Caki2 (cell line): ENCODE data around the gene PERP. TPM values are rescaled to one million over a fixed set of nuclear protein-coding genes. Genes with fewer than 3 reads are reported as not detected.

ENCODE experiments used
- DNase-seq: peaks from one replicate; pipeline ENCODE4 v3.0.0-alpha.2; 2015; ENCODE audit warnings: low read depth
- in situ Hi-C: cut with HindIII; loops from 2 replicates; pipeline ENCODE4 v1.10.0; 2016; ENCODE audit warnings: low sequenced_read_pairs, low pct_unique_long_range_greater_than_20kb, mixed read lengths
- total RNA-seq: library from RNA; depleted of rRNA; stranded (reverse); fragments of >200 nt; shearing (Covaris generic); gene quantifications from 2 replicates; pipeline ENCODE4 v1.2.3, GENCODE V29; 2014; ENCODE audit warnings: low replicate concordance

PERP gene
- total RNA-seq, 1 experiment from 2014 or later, result 229 TPM

DNA sequence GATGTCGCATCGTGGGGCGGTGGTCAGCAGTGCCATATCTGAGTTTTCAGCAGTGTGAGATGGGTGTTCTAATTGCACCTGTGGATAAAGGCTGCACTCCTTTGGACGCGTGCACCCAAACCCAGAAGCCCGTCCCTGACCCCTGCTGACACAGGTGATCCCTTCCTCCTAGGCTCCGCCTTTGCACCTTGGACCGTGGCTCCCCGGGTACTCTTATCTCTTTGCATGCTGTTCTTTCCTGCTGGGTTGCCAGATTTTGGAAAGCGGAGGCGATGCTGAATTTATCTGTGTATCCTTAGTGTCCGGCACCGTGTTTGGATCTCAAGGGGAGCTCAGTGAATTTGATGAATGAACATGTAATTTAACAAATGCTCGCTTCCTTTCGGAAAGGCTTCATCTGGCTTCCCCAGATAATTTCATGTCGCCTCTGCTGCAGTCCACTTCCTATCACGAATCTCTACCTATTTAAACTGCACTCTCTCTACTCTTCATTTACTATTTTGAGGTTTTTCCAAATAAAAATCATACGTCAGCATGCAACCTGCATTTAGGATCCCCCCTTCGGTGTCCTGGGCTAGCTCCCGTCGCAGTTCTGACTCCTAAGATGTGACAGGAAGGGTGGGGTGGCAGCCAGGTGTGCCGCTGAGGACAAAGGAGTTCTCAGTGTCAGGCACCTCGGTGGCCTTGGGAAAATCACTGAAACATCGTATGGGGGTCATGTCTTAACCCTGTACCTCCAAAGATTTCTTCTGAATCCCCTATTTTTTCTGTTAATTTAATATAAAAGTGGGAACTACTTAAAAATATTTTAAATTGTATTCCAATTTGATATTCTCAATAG lies 753 bp upstream of the PERP start:
- in situ Hi-C loops, result no loop called here
- peak; percentile 47 for DNase-seq

DNA sequence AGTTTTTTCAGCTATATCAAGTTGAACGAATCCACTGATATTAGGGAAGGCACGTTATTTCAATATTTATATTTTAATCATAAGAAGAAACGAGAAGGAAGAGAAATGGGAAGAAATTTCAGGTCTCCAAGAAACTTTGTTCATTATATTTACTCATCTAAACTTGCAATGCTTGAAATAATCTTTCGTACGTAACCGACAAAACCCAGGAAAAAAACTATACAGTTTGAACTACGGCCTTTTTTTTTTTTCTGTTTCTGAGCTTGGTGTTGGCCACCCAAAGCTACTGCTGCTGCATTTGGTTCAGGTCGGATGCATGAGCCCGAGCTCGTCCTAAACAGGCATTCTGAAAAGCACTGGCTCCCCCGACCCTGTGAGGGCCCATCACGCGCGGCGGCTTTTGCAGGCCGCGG lies 548 bp downstream of the PERP start:
- in situ Hi-C loops, result no loop called here
- no peak for DNase-seq

DNA sequence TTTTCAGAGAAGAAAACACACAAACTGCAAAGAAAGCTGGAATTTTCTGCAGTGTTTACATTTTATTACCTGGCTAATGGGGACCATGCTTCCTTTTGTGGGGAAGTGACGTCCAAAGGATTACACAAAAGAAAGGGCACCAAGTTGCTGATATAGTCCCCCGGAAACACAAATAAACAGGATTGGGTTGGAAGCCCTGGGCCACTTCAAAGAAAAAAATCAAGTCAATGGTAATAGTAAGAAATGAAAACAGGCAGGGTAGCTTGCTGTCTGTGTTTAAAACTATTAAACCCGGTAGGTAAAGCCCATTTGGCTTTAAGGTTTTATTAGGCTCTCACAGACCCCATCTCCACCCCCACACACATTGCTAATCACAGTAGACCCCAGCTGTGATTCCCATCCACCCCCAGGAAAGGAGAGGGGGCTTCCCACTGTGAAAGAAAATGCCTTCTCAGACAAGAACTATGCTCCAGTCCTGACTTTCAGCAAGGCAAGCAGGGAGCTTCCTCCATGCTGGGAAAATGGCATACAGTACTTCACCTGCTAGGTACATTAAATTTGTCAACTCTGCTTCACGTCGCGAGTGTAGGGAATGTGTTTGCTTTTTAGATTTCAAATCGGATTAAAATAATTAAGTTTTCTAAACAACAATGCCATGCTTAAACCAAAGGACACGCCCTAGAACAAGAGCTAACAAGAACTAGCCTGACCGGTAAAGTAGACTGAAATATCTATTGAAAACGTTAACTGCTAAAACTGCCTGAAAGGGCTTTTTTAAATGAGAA lies 1.1 kb downstream of the PERP start:
- in situ Hi-C loops, result no loop called here
- DNase-seq, result peak; percentile 64

DNA sequence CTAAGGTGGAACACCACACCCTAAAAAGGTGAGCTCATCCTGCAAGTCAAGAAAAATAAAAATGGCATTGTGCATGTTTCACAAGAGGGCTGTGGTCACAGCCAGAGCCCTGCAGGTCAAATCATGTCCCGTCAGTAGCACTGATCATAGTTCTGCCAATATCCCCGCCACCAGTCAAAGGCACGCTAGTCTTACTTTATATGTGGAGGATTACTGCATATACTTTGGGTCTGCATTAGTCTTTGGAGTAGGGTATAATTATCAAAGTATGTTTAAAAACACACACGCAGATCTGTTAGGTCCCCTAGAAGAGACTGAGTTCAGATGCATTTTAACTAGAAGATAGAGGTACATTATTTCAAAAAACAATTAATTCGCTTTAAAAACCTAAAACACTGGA lies 1.8 kb downstream of the PERP start:
- DNase-seq, result peak; percentile 62
- in situ Hi-C loops, result no loop called here

DNA sequence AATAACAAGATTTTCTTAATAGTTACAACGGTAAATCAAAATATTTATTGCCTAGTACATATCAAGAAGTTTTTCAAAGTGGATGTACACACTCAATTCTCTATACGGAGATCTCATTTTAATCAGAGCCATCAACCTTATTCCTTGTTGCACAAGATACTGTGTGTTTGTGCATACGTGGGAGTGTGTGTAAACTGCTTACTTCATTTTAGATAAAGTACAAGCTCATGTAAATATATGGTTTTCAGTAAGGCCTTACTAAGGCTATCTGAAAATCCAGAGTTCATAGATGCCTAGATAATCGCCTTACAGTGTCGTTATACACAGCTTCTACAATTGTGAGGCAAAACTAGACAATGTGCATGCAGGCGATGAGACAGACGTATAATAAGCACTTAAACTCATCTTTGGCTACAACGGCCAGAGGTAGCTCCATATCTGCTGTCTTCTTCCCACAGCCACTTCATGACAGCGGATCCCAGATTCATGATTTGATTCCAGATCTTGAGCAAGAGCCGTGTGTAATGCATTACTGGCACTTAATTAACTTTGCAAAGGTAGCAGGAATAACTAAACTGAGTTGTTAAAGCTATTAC lies 2.5 kb downstream of the PERP start:
- in situ Hi-C loops, result no loop called here
- peak; percentile 36 for DNase-seq

DNA sequence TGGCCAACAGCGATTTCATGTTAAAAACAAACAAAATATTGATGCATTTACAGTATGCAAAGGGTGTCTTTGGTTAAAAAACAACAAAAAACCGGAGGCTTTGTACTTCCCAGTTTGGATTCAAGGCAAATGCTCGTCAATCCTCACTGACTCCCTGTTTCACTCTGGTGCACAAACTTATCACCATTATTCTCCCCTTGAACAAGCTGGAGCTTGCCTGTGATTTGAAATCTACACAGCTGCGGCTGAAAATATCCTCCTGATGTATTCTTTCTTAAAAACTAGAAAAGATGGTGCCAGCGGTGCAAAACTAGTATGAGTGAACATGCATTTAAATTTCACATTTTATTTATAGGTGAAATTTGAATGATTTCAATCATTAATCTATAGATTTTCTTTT lies 3.3 kb downstream of the PERP start:
- in situ Hi-C loops, result no loop called here

DNA sequence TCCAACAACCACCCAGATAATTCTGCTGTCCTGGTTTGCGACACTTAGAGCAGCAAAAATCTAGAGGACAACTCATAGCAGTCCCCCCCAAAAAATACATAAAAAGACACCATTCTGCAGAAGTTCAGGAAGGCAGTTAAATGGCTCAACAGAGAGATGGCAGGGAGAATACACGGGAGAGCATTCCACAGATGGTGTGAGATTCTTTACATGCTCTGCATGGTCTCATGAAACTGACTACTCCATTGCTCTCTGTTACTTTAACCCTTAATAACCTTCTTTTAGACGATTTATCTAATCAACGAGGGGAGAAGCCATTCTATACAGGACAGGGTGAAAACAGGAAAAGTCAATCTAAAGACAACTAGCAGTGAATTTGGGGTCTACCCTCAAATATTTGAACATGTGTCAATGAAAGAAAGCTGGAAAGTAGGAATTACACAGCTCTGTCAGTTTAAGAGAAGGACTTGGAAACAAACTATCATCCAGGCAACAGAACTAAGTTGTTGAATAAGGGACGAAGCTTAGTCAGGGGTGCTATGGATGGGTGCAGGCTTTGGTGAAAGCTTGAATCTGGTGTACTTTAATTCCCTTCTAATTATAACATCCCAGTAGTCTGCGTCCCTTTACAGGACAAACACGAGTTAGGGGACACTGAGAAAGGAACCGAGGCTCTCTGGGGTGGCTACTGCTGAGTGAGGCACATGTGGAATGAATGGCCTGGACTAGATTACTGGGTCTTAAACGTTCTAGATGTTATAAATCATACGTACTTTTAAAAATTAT lies 5.1 kb downstream of the PERP start:
- DNase-seq, result no peak
- in situ Hi-C loops, result no loop called here

More for the DNA sequence above, 3.3 kb downstream of the PERP start:
- peak; percentile 30 for DNase-seq

DNA sequence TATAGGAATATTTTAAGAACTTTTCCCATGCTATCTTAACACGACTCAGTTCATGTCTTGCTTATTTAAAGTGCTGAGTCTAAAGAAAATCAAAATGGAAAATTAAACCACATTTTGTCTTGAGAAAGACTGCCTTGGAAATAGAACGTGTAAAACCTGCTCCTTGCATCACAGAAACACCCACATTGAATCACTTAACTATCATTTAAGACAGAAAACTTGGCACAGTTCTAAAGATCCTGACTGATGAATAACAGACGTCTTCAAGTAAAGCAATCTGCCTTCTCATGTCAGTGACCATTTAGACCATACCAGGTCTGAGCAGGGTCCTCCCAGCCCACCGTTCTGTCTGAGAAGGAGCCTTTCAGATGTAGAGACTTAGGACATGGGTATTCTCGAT lies 7.4 kb downstream of the PERP start:
- in situ Hi-C loops, result no loop called here

DNA sequence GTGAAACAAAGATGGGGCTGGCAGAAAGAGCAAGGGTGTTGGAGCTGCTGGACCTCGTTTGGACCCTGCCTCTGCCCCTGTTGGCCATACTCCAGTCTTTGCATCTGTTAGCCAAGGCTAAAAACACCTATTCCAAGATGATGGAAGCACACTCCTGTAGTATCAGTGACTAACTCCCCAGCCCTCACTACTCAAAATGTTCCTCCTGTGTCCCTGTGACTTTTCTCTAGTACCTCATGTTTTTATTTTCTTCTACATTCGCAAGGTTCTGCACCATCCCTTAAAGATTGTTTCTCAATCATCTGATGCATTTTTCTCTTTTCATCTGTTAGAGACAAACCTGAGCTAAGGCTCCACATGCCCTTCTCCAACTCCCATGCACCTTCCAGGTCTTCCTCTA lies 8.9 kb downstream of the PERP start:
- no peak for DNase-seq
- in situ Hi-C loops, result no loop called here

More for the DNA sequence above, 7.4 kb downstream of the PERP start:
- DNase-seq, result peak; percentile 77

DNA sequence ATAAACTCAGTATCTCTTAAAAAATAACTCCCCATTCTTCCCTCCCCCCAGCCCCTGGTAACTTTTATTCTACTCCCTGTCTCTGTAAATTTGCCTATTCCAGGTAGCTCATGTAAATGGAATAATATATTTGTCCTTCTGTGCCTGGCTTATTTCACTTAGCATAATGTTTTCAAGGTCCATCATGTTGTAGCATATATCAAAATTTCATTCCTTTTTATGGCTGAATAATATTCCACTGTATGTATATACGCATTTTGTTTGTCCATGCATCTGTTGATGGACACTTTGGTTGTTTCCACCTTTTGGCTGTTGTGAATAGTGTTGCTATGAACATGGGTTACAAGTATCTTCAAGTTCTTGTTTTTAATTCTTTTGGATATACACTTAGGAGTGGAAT lies 13.0 kb downstream of the PERP start:
- in situ Hi-C loops, result no loop called here
- DNase-seq, result no peak

DNA sequence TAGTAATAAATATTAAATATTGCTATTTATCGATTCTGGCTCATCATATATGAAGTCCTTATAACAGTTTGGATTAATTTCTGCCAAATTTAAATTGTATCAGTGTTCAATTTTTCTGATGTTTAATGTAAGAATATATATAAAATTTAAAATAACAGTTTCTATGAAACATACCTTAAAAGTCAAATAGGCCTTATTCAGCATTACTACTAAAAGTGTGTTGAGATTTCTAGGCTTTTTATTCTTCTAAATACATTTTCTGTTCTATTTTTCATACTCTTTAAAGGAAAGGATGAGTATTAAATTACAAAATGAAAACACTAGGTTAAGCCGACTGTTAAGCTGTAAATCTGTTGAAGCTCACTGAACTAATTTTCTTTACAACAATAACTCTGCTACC lies 13.6 kb downstream of the PERP start:
- in situ Hi-C loops, result no loop called here
- no peak for DNase-seq

DNA sequence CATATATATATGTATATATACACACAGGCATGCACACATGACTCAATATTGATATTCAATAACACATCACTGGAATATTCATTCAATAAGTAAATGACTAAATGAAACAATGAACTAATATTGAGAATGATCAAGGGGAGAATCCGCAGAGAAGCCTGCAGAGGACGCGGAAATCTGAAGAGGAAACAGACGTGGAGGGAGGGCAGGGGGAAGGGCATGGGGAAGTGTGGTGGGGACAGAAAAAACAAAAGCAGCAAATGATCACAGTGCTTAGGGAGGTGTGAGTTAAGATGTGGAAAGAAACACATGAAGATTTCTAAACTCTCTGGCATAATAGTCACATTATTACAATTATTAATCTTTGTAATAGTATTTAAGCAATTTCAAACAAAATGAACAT lies 14.5 kb downstream of the PERP start:
- no peak for DNase-seq
- in situ Hi-C loops, result no loop called here

DNA sequence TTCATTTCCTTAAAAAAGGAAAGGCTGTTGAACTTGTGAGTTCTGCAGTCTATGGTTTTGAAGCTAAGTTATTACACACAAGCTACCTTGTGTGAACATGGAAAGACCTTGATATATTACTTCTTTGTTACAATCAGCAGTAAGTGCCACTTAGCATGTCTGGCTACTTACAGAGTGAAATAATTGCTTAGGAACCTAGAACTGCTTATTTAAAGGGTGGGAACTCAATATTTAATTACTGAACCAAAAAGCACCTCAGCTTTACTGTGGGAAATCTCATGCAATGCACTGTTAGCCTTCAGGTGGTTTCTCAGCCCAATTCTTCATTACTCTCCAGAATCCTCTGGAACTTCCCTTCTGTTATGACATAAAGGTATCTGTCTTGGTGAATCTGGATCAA lies 17.9 kb downstream of the PERP start:
- DNase-seq, result peak; percentile 32
- in situ Hi-C loops, result no loop called here

DNA sequence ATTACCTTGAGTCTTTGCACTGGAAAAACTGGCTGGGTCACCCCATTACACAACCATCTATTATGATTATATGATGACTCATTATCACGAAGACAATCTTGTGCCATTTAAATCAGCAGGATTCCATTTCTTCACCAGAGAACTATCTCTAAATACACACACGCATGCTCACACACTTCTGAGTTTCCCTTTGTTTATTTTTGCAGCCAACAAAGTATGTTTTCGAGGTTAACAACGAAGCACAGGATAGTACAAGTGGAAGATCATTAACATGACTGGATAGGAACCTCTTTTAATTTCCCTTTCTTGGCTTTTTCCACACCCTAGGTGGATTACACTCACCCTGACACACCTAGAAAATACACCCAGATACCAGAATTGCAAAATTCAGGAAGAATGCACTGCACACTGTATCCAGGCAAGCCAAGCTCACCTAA lies 18.9 kb downstream of the PERP start:
- peak; percentile 98 for DNase-seq

DNA sequence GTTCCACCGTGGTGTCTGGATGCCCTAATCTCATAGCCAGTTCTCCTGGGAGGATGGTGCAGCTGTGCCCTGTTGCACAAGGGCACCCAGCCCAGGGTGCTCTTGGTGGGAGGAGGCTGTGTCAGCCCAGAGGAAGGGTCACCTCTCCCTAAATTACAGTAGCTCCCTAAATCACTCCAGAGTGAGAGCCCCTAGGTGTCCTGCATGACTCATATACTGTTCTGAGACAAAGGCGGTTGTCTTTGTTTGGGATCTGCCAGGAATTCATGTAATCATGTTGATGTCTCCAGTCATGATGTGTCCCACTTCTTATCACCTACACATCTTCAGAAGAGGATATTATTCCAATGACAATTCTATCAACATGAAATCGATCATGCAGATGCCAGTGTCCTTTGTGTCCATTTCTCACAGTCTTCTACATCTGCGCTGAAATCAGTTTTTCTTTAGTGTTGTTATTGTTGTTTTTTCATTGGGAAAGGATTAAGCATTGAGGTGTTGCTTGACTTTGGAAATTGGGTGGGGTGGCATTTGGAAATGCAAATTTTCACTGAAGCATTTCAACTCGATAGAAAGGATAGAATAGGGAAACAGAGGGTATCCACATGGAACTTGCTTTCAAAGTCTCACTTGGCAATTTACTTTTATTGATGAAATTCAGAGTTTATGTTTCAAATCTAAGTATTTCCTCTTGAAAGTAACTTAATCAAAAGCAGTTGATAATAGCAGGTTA lies 19.5 kb downstream of the PERP start:
- peak; percentile 88 for DNase-seq
- in situ Hi-C loops, result no loop called here

More for the DNA sequence above, 18.9 kb downstream of the PERP start:
- in situ Hi-C loops, result no loop called here

DNA sequence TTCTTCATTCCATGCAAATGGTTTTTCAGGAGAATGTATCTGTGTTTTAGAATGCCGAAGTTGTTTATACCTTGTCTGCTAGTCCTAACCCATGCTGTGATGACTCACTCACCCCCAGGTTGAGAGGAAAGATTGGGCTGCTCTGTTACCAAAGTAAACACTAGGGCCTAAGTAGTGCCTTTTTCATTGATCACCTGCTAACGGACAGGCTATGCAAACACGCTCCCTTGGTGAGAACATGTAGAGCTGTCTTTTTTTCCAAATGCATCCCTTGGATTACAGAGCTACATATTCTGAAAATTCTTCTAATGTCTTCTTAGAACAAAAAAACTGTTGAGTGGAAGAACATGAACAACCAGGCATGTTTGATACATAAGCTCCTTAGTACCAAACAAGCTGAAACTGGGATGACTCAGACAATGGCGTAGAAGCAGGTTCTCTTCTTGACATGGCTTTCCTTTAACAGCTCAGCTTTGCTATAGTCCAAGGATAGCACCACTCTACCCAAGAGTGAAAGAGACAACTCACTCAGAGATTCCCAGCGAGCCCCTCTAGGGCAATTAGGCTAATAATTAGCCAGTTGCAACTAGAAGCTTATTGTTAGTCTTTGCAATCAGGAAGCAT lies 20.5 kb downstream of the PERP start:
- peak; percentile 88 for DNase-seq
- in situ Hi-C loops, result no loop called here

DNA sequence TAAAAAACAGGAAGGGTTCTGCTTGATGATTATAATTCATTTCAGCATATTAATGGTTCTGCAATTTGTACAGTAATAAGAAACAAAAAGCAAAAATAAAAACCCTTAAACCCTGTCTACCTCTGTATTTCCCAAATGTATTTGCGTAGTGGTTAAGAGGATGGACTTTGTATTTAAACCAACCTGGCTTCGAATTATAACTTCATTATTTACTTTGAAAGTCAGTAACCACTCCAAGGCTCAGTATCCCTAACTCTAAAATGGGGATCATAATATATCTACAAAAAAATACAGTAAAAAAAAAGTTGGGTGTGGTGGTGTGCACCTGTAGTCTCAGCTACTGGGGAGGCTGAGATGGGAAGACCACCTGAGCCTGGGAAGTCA lies 21.4 kb downstream of the PERP start:
- no peak for DNase-seq
- in situ Hi-C loops, result no loop called here
